PC-9 (cell line): Measurements from ENCODE around the gene FCGBP. TPM values are rescaled to one million over a fixed set of nuclear protein-coding genes. Genes with fewer than 3 reads are reported as not detected.

Source experiments
- BruUV-seq: library from RNA; stranded (reverse); fragments of 400-500 nt; replicated peaks from 2 replicates; lab custom pipeline; 2021; lab: Mats Ljungman, UMichigan
- CTCF ChIA-PET: fragments of 300-600 bp; sonication (Branson Sonifier 250); formaldehyde crosslinking; loops from one replicate; lab custom pipeline; 2022; ENCODE audit warnings: antibody characterized with exemption; lab: Charles Lee
- POLR2A ChIA-PET: fragments of 300-600 bp; sonication (Branson Sonifier 250); formaldehyde crosslinking; loops from one replicate; lab custom pipeline; 2022; ENCODE audit warnings: antibody characterized with exemption; ENCODE audit not compliant: unreplicated experiment; lab: Charles Lee
- DNase-seq, 2 experiments: peaks; one replicate each; pipeline versions ENCODE4 v3.0.0 to v3.0.0-alpha.2; 2015 to 2022; ENCODE audit warnings: mixed read lengths in 1 of 2
- H2AFZ ChIP-seq: fragments of 200-600 bp; sonication (generic); 2 replicates; pipeline ENCODE4 v1.8.1; 2017; ENCODE audit warnings: antibody characterized with exemption
- H3F3A ChIP-seq: fragments of 200-600 bp; sonication (generic); 2 replicates; pipeline ENCODE4 v1.8.1; 2017; ENCODE audit warnings: antibody characterized with exemption, mild to moderate bottlenecking, low read depth; ENCODE audit not compliant: insufficient read depth
- H3K27ac ChIP-seq: fragments of 200-600 bp; sonication (generic); 2 replicates; pipeline ENCODE4 v1.6.1; 2016; ENCODE audit warnings: mixed run types
- H3K27me3 ChIP-seq: fragments of 200-600 bp; sonication (generic); 2 replicates; pipeline ENCODE4 v1.6.1; 2016; ENCODE audit warnings: low read depth, mixed run types; ENCODE audit not compliant: insufficient read depth
- H3K36me3 ChIP-seq: fragments of 200-600 bp; sonication (generic); 2 replicates; pipeline ENCODE4 v1.6.1; 2016; ENCODE audit warnings: low read depth, mixed run types
- H3K4me1 ChIP-seq: fragments of 200-600 bp; sonication (generic); replicated peaks from 2 replicates; pipeline ENCODE4 v1.6.1; 2016; ENCODE audit warnings: mixed run types; ENCODE audit not compliant: insufficient read depth
- H3K4me2 ChIP-seq: fragments of 200-600 bp; sonication (generic); 2 replicates; pipeline ENCODE4 v1.6.1; 2017; ENCODE audit warnings: mixed run types
- H3K4me3 ChIP-seq: fragments of 200-600 bp; sonication (generic); 2 replicates; pipeline ENCODE4 v1.6.1; 2016; ENCODE audit warnings: mixed run types
- H3K79me2 ChIP-seq: fragments of 200-600 bp; sonication (generic); 2 replicates; pipeline ENCODE4 v1.6.1; 2017; ENCODE audit warnings: low read depth, mixed run types
- H3K9me2 ChIP-seq: fragments of 200-600 bp; sonication (generic); 2 replicates; pipeline ENCODE4 v1.8.1; 2017; ENCODE audit warnings: mild to moderate bottlenecking; ENCODE audit not compliant: insufficient read depth
- H3K9me3 ChIP-seq: fragments of 200-600 bp; sonication (generic); 2 replicates; pipeline ENCODE4 v1.8.1; 2016; ENCODE audit warnings: low read depth; ENCODE audit not compliant: insufficient read depth
- H4K20me1 ChIP-seq: fragments of 200-600 bp; sonication (generic); 2 replicates; pipeline ENCODE4 v1.8.1; 2017; ENCODE audit not compliant: insufficient read depth
- EZH2 ChIP-seq: fragments of 200-600 bp; sonication (generic); IDR thresholded peaks from 2 replicates; pipeline ENCODE4 v1.8.0; 2017; ENCODE audit warnings: antibody characterized with exemption, low read depth
- intact Hi-C: fragments of 100-400 bp; cut with micrococcal nuclease; formaldehyde crosslinking; loops from one replicate; pipeline ENCODE4 v1.10.0; 2022; ENCODE audit not compliant: unreplicated experiment
- total RNA-seq: library from RNA; stranded (reverse); gene quantifications from 2 replicates; pipeline ENCODE4 v1.2.3, GENCODE V29; 2021
- TF ChIP-seq, protein P1 (sequence below): fragments of 200-600 bp; sonication (generic); conservative IDR thresholded peaks from 2 replicates; pipeline ENCODE4 v1.6.1; 2017; ENCODE audit warnings: mixed run types, antibody characterized with exemption, mild to moderate bottlenecking, moderate library complexity

FCGBP gene
- total RNA-seq, 1 experiment from 2014 or later = 5.8 TPM

DNA sequence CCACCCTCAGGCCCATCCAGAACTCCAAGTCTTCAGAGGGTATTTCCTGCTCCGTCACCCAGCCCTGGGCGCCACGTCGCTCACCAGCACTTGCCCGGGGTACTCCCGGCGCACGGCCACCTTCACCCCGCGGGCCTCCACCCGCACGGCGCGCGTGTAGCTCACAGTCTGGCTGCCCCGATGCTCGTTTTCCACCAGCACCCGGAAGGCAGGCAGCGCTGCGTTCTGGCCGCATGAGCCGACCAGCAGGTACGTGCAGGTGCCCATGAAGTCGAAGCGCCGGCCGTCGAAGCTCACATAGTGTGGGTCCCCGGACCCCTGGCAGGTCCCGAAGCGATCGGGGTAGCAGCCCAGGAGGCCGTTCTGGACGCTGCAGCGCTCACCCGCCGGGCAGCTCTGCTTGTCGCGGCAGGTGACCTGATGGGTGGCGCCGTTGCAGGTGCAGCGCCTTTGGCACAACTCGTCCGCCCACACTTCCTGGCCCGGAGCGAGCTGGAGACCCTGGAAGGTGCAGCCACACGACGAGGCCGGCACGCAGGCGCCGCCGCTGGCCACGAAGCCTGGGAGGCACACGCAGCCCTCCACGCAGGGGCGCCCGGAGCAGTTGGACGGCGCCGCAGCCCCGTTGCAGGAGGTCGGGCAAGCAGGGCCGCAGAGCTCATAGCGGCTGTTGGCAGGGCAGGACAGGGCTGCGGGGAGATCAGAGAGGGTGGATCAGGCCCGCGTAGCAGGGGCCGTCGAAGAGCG, 19.2 kb downstream of the FCGBP start:
- H3K4me1 ChIP-seq = no peaks in the 10 kb centered on the region
- POLR2A ChIA-PET = no interaction called here
- no peaks in the 10 kb centered on the region for H3K9me3 ChIP-seq

DNA sequence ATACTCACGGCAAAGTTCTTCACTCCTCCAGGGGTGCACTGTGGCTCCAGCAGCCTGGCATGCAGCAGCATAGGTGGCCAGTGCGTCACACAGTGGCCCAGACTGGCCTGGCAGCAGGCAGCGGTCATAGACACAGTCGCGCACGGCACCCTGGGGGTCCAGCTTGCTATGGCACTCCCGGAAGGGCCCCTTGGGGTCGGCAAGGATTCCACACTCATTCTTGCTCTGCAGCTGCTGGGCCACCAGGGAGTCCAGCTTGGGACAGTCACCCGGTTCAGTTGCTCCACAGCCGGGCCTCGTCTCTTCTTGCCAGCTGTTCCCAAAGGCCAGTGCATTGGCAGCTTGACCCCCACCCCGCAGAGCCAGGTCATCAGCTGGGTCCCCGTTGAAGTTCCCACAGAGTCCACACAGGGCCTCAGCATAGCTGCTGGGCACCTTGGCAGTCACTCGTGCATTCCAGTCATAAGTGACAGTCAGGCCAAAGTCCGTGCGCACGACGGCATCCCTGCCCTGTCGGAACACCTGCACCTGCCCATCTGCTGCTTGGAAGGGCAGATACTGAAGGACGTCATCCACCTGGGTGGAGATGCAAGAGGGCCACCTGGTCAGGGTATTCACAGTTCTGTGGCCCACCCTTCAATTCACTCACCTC, 20.6 kb downstream of the FCGBP start:
- BruUV-seq = no TSS peak
- TF ChIP-seq, protein P1, sequence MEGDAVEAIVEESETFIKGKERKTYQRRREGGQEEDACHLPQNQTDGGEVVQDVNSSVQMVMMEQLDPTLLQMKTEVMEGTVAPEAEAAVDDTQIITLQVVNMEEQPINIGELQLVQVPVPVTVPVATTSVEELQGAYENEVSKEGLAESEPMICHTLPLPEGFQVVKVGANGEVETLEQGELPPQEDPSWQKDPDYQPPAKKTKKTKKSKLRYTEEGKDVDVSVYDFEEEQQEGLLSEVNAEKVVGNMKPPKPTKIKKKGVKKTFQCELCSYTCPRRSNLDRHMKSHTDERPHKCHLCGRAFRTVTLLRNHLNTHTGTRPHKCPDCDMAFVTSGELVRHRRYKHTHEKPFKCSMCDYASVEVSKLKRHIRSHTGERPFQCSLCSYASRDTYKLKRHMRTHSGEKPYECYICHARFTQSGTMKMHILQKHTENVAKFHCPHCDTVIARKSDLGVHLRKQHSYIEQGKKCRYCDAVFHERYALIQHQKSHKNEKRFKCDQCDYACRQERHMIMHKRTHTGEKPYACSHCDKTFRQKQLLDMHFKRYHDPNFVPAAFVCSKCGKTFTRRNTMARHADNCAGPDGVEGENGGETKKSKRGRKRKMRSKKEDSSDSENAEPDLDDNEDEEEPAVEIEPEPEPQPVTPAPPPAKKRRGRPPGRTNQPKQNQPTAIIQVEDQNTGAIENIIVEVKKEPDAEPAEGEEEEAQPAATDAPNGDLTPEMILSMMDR = no peak
- no peak for TF ChIP-seq EZH2
- no peak for DNase-seq
- no peaks in the 10 kb centered on the region for H3K9me3 ChIP-seq
- no peaks in the 10 kb centered on the region for H3K36me3 ChIP-seq
- no peaks in the 10 kb centered on the region for H3K27me3 ChIP-seq
- no peak overlapping the region for H2AFZ ChIP-seq
- no peaks in the 10 kb centered on the region for H4K20me1 ChIP-seq
- no peaks in the 10 kb centered on the region for H3K79me2 ChIP-seq
- intact Hi-C loops = no loop called here
- no peaks in the 10 kb centered on the region for H3K4me1 ChIP-seq
- no peaks in the 10 kb centered on the region for H3K9me2 ChIP-seq
- peaks cover 5% of the 10 kb centered on the region; the same call in 1 of the 2 replicates for H3F3A ChIP-seq
- POLR2A ChIA-PET = no interaction called here
- CTCF ChIA-PET = no interaction called here
- H3K4me3 ChIP-seq = no peak overlapping the region
- H3K4me2 ChIP-seq = no peak overlapping the region
- no peak overlapping the region for H3K27ac ChIP-seq

More for the DNA sequence above, 19.2 kb downstream of the FCGBP start:
- Histone ChIP-seq H3K36me3 (no peaks in the 10 kb centered on the region), H3K4me2 (no peak overlapping the region), H2AFZ (no peak overlapping the region), H3K9me2 (no peaks in the 10 kb centered on the region), H3K4me3 (no peak overlapping the region), H4K20me1 (no peaks in the 10 kb centered on the region), H3K27me3 (no peaks in the 10 kb centered on the region), H3K79me2 (no peaks in the 10 kb centered on the region), H3F3A (no peaks in the 10 kb centered on the region), H3K27ac (no peak overlapping the region)
- DNase-seq = no peak
- TF ChIP-seq, protein P1 = no peak
- TF ChIP-seq EZH2 = no peak
- CTCF ChIA-PET = no interaction called here
- BruUV-seq = no TSS peak
- intact Hi-C loops = no loop called here

- Histone ChIP-seq H3K79me2 (no peaks in the 10 kb centered on the region), H3F3A (peaks cover 7% of the 10 kb centered on the region; the same call in 1 of the 2 replicates), H3K4me1 (no peaks in the 10 kb centered on the region), H3K27ac (peak overlapping the region; percentile 55), H3K4me2 (no peak overlapping the region), H3K36me3 (no peaks in the 10 kb centered on the region), H3K9me3 (no peaks in the 10 kb centered on the region), H3K4me3 (no peak overlapping the region), H2AFZ (no peak overlapping the region), H3K9me2 (no peaks in the 10 kb centered on the region), H3K27me3 (no peaks in the 10 kb centered on the region), H4K20me1 (no peaks in the 10 kb centered on the region)
- BruUV-seq = no TSS peak
- ChIA-PET POLR2A (no interaction called here), CTCF (no interaction called here)
- no peak for DNase-seq
- TF ChIP-seq, protein P1 = no peak
- no peak for TF ChIP-seq EZH2
- intact Hi-C loops = no loop called here
These were observed 25.6 kb downstream of the FCGBP start for GRCh38 chr19:39908803-39909202.
